AG09309 (cell line): ENCODE results near the gene FCRL2.

Experiments
- DNase-seq: peaks from one replicate; pipeline ENCODE4 v3.0.0-alpha.2; 2010; ENCODE audit warnings: low read depth
- H3K4me3 ChIP-seq: 2 replicates; pipeline ENCODE4 v1.5.1; 2011; ENCODE audit warnings: mild to moderate bottlenecking, low read depth, low read length, moderate library complexity; ENCODE audit not compliant: control insufficient read depth
- TF ChIP-seq, protein P1 (sequence below): IDR thresholded peaks from 2 replicates; pipeline ENCODE4 v1.5.1; 2011; ENCODE audit warnings: mild to moderate bottlenecking, low read depth, low read length, inconsistent platforms; ENCODE audit not compliant: insufficient read depth, control insufficient read depth; ENCODE audit errors: missing control alignments

Gene FCRL2

GRCh38 chr1:157732755-157733154 is 44.2 kb downstream of the FCRL2 start:
- no peak overlapping the region for H3K4me3 ChIP-seq
- DNase-seq: no peak
- TF ChIP-seq, protein P1, sequence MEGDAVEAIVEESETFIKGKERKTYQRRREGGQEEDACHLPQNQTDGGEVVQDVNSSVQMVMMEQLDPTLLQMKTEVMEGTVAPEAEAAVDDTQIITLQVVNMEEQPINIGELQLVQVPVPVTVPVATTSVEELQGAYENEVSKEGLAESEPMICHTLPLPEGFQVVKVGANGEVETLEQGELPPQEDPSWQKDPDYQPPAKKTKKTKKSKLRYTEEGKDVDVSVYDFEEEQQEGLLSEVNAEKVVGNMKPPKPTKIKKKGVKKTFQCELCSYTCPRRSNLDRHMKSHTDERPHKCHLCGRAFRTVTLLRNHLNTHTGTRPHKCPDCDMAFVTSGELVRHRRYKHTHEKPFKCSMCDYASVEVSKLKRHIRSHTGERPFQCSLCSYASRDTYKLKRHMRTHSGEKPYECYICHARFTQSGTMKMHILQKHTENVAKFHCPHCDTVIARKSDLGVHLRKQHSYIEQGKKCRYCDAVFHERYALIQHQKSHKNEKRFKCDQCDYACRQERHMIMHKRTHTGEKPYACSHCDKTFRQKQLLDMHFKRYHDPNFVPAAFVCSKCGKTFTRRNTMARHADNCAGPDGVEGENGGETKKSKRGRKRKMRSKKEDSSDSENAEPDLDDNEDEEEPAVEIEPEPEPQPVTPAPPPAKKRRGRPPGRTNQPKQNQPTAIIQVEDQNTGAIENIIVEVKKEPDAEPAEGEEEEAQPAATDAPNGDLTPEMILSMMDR: no peak

DNA sequence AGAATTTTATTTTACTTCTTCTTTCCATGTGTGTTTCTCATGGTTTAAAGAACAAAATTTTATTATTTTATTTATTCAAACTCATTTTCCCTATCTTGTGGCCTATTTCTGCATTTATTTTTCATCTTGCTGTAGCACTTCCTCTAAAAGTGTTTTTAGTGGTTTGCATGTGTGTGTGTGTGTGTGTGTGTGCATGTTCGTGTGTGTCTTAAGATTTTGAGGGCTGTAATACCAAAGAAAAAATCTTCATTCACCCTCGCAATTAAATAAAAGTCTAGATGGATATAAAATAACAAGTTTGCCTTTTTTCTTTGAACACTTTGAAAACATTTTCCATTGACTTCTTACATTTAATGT is 51.7 kb downstream of the FCRL2 start:
- TF ChIP-seq, protein P1: no peak
- DNase-seq: no peak
- no peak overlapping the region for H3K4me3 ChIP-seq

GRCh38 chr1:157724537-157725220 is 52.3 kb downstream of the FCRL2 start:
- no peak for DNase-seq
- no peak overlapping the region for H3K4me3 ChIP-seq
- TF ChIP-seq, protein P1: no peak

DNA sequence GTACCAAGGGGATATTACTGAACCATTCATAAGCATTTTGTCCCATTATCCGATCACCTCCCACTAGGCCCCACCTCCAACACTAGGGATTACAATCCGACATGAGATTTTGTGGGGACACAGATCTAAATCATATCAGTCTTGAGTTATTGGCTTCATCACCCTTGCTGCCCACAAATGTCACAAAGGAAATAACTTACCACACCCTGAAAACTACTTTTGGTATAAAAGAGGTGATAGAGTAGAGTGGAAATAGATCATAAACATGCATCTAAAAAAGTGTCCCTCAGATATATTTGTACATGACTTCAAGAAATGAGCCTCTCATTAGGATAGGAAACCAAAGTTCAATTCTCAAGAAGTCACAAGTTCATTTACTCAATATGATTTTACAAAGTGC is 53.8 kb downstream of the FCRL2 start:
- DNase-seq: no peak
- TF ChIP-seq, protein P1: no peak
- no peak overlapping the region for H3K4me3 ChIP-seq

- no peak overlapping the region for H3K4me3 ChIP-seq
- DNase-seq: no peak
- TF ChIP-seq, protein P1: no peak
These were observed 54.9 kb downstream of the FCRL2 start for GRCh38 chr1:157721985-157722384.

DNA sequence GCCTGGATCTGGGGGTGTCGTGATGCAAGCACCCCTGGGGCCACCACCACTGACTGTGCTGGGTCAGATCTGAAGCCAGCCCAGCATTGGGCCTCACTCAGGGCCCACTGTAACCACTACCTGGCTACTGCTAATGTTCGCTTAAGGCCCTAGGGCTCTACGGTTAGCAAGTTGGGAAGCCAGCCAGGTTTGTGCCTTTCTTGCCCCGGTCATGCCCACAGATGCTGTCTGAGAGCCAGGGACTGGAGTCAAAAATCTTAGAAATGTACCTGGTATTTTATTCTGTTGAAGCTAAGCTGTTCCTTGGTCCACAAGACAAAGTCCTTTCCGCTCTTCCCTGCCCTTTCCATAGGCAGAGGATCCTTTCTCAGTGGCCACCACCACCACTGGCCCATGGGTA is 61.2 kb downstream of the FCRL2 start:
- H3K4me3 ChIP-seq: no peak overlapping the region
- TF ChIP-seq, protein P1: no peak
- no peak for DNase-seq
